HCEC 1CT (cell line): ENCODE results near the gene CSHL1.

Source experiments
- DNase-seq: peaks from one replicate; pipeline ENCODE4 v3.0.0-alpha.2; 2017

Gene CSHL1

GRCh38 chr17:63911041-63911635, at the start of gene CSHL1:
TSS of gene CSHL1 (minus strand) at chr17:63911258. CDS start at chr17:63911196, 62 bp downstream.
- no peak for DNase-seq

- DNase-seq: no peak
Measured at GRCh38 chr17:63960430-63960829, 49.4 kb upstream of the CSHL1 start.

GRCh38 chr17:63960006-63960405, 48.9 kb upstream of the CSHL1 start:
- no peak for DNase-seq

- DNase-seq: peak; percentile 52
Measured at GRCh38 chr17:63956296-63956920, 45.4 kb upstream of the CSHL1 start.

- no peak for DNase-seq
Measured at GRCh38 chr17:63955791-63956190, 44.7 kb upstream of the CSHL1 start.

- DNase-seq: no peak
Measured at GRCh38 chr17:63955232-63955631, 44.2 kb upstream of the CSHL1 start.

- no peak for DNase-seq
Measured at GRCh38 chr17:63954402-63955063, 43.5 kb upstream of the CSHL1 start.

GRCh38 chr17:63950940-63951907, 40.2 kb upstream of the CSHL1 start:
- DNase-seq: no peak

- DNase-seq: no peak
Measured at GRCh38 chr17:63949576-63950250, 38.7 kb upstream of the CSHL1 start.

GRCh38 chr17:63948521-63948920, 37.5 kb upstream of the CSHL1 start:
- DNase-seq: no peak

GRCh38 chr17:63947711-63948330, 36.8 kb upstream of the CSHL1 start:
- DNase-seq: no peak

- no peak for DNase-seq
Measured at GRCh38 chr17:63946440-63947363, 35.6 kb upstream of the CSHL1 start.

- DNase-seq: no peak
Measured at GRCh38 chr17:63945784-63946439, 34.9 kb upstream of the CSHL1 start.

- no peak for DNase-seq
Measured at GRCh38 chr17:63944736-63945499, 33.9 kb upstream of the CSHL1 start.

- no peak for DNase-seq
Measured at GRCh38 chr17:63943745-63944144, 32.7 kb upstream of the CSHL1 start.

GRCh38 chr17:63942309-63942985, 31.4 kb upstream of the CSHL1 start:
- no peak for DNase-seq

- no peak for DNase-seq
Measured at GRCh38 chr17:63941751-63942150, 30.7 kb upstream of the CSHL1 start.

GRCh38 chr17:63941162-63941561, 30.1 kb upstream of the CSHL1 start:
- no peak for DNase-seq

GRCh38 chr17:63940584-63940983, 29.5 kb upstream of the CSHL1 start:
- no peak for DNase-seq
